ENCODE data around the gene WDR7. TPM values are rescaled to one million over a fixed set of nuclear protein-coding genes. Genes with fewer than 3 reads are reported as not detected.

Gene WDR7
- total RNA-seq (2011; cell fraction: chromatin; rRNA removed; ENCODE audit: low replicate concordance): 31.4 and 76.2 TPM in 2 replicates
- 10.5 and 11.4 TPM in 2 replicates for total RNA-seq (2011; cell fraction: nucleolus; rRNA removed)
- total RNA-seq (2011; cell fraction: nucleoplasm; rRNA removed): 25.4 and 27.6 TPM in 2 replicates
- 6.9 and 7.5 TPM in 2 replicates for total RNA-seq (2014; rRNA removed)
- total RNA-seq (2014; rRNA removed; fragmentation: Illumina TruSeq; extraction: Trizol): 9.4 and 9.6 TPM in 2 replicates
- 9.0 and 11.0 TPM in 2 replicates for total RNA-seq (2015; rRNA removed; fragmentation: Illumina TruSeq; extraction: Trizol)
- 6.6 and 7.4 TPM in 2 replicates for total RNA-seq (2021)
- 2.7 and 5.3 TPM in 2 replicates for polyA plus RNA-seq (2011; rRNA removed)
- polyA plus RNA-seq (2011; cell fraction: cytosol; rRNA removed): 2.6 and 4.7 TPM in 2 replicates
- polyA plus RNA-seq (2011; cell fraction: nucleus; rRNA removed): 6.2 and 9.5 TPM in 2 replicates
- polyA plus RNA-seq (2012): 4.0 and 5.5 TPM in 2 replicates
- 3.9 and 4.6 TPM in 2 replicates for polyA plus RNA-seq (2014; fragmentation: Illumina TruSeq; extraction: Trizol)
- polyA plus RNA-seq (2014; fragmentation: Nextera tagmentation; extraction: Ambion mirVana): 1 to 10 TPM; 1.4 to 2.1 TPM
- polyA plus RNA-seq (2014; rRNA removed): 2.1 and 4.9 TPM in 2 replicates
- polyA minus RNA-seq (2011; rRNA and poly(A)+ RNA removed): 39.9 and 46.8 TPM in 2 replicates
- polyA minus RNA-seq (2011; cell fraction: cytosol; rRNA and poly(A)+ RNA removed): 3.0 and 7.3 TPM in 2 replicates
- 24.4 and 36.3 TPM in 2 replicates for polyA minus RNA-seq (2011; cell fraction: nucleus; rRNA and poly(A)+ RNA removed)
- percentile 54 among the genes with signal in this experiment for Bru-seq, nascent RNA
- BruChase-seq, experiment 1, labeled RNA remaining after a 2-hour chase: percentile 58 among the genes with signal in this experiment
- percentile 55 among the genes with signal in this experiment for BruChase-seq, experiment 2, labeled RNA remaining after a 6-hour chase
- long read RNA-seq, experiment 1, partial matches to known transcripts: 9 of 15 reads
- long read RNA-seq, experiment 1, other reads (novel, unspliced or antisense): 6 of 15 reads
- long read RNA-seq, experiment 2, partial matches to known transcripts: 1 of 2 reads
- long read RNA-seq, experiment 2, other reads (novel, unspliced or antisense): 1 of 2 reads
- long read RNA-seq, experiment 3, partial matches to known transcripts: 1 of 1 reads
- long read RNA-seq, experiment 3, other reads (novel, unspliced or antisense): 0 of 1 reads

GRCh38 chr18:56650944-56651770 is at the start of gene WDR7:
TSS of gene WDR7 (plus strand) at chr18:56651359. CDS start at chr18:56672516, 21,157 bp downstream.
- Histone ChIP-seq H3K4me3 (peak within 1 kb of the TSS; percentile 79), H3K9me1 (ENCODE audit: control insufficient read depth, insufficient read depth, low read length) (no peaks in the 10 kb centered on the region), H3K27ac (ENCODE audit: extremely low read depth, low read depth, low read length) (peak within 1 kb of the TSS; percentile 87), H2AFZ (ENCODE audit: low read depth, low read length) (peak within 1 kb of the TSS; percentile 94), H3K9ac (ENCODE audit: insufficient read depth in 1 of 2, low read depth in 2 of 2, low read length in 2 of 2) (peak within 1 kb of the TSS; percentile 70 to 89), H3K9me3 (replicated peaks; ENCODE audit: control insufficient read depth, insufficient read depth, low read depth, low read length) (no peaks in the 10 kb centered on the region), H3K27me3 (ENCODE audit: control insufficient read depth in 2 of 2, insufficient read depth in 2 of 2, low read length in 2 of 2) (no peaks in the 10 kb centered on the region), H3K4me1 (replicated peaks in 1 of 2; ENCODE audit: control insufficient read depth in 2 of 2, insufficient read depth in 2 of 2, low read length in 2 of 2) (peaks cover 0 to 23% of the 10 kb centered on the region in 2 experiments; a peak in 4 of 5 replicates), H4K20me1 (replicated peaks; ENCODE audit: control insufficient read depth, insufficient read depth, low read length) (no peaks in the 10 kb centered on the region), H3K36me3 (ENCODE audit: control insufficient read depth, insufficient read depth, low read length) (no peaks in the 10 kb centered on the region), H3K4me2 (ENCODE audit: insufficient read depth, low read length) (peak within 1 kb of the TSS; percentile 85), H3K79me2 (ENCODE audit: control insufficient read depth, insufficient read depth, low read length) (peaks cover 38% of the 10 kb centered on the region)
- WGBS (ENCODE audit: insufficient coverage, low coverage, missing lambda C conversion rate): under 1% methylated on average over 42 of the region's 47 CpGs
- in situ Hi-C loops (cut with MboI): no loop called here
- DNase-seq (ENCODE audit: extremely low read depth in 1 of 4, low spot score in 3 of 4) (peak; percentile 80 to 96 (median 82)), FAIRE-seq (peak; percentile 95), ATAC-seq (peak; percentile 97)
- intact Hi-C loops (cut with micrococcal nuclease): no loop called here
- ChIA-PET POLR2A (interaction anchor here (0.6 to 2.4 kb wide), 6 partner anchors 9 to 187 kb away, joined by 3 to 6 read pairs (median 3); partner anchors contain the start of gene TXNL1), CTCF (ENCODE audit: low intra/inter-chr PET ratio) (no interaction called here)
- no TSS peak for BruUV-seq (replicated peaks)
- TF ChIP-seq, protein P1, sequence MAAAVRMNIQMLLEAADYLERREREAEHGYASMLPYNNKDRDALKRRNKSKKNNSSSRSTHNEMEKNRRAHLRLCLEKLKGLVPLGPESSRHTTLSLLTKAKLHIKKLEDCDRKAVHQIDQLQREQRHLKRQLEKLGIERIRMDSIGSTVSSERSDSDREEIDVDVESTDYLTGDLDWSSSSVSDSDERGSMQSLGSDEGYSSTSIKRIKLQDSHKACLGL (CRISPR knock-in tag; IDR thresholded peaks at IDR 0.05; ENCODE audit: borderline replicate concordance, poor library complexity, severe bottlenecking): no peak
- TF ChIP-seq ZNF639 (CRISPR knock-in tag; conservative IDR thresholded peaks at IDR 0.05 in 1 of 2, IDR thresholded peaks at IDR 0.05 in 1 of 2) (peak in 1 of 2 experiments; percentile 91; a peak in 2 of 4 replicates), TAF1 (IDR thresholded peaks at IDR 0.05; ENCODE audit: control insufficient read depth, extremely low read depth, insufficient read depth, low read length, severe bottlenecking) (peak; percentile 18), SMAD4 (CRISPR knock-in tag; conservative IDR thresholded peaks at IDR 0.05) (peak; percentile 51; the same call in 1 of the 2 replicates), L3MBTL2 (IDR thresholded peaks at IDR 0.05) (0 out of 2 replicates have a peak, but pooled peaks have one; percentile 19), GABPB1 (CRISPR knock-in tag; IDR thresholded peaks at IDR 0.05) (peak; percentile 46; the same call in 1 of the 2 replicates), GABPA (tag; conservative IDR thresholded peaks at IDR 0.05; ENCODE audit: low read depth) (peak; percentile 50), MNT (conservative IDR thresholded peaks at IDR 0.05) (peak; percentile 71 to 86), MAFK (IDR thresholded peaks at IDR 0.05; ENCODE audit: low read length) (no peak), NCOR1 (IDR thresholded peaks at IDR 0.05) (peak; percentile 36; the same call in 1 of the 2 replicates)

All from K562 (cell line).